Skin of body (tissue), 2 donors: ENCODE measurements around the gene RHO. TPM values are rescaled to one million over a fixed set of nuclear protein-coding genes. Genes with fewer than 3 reads are reported as not detected.

Experiments used
- DNase-seq: peaks from one replicate; lab custom pipeline; 2025; lab: John Stamatoyannopoulos, UW
- total RNA-seq: library from RNA; depleted of rRNA; stranded (reverse); fragments of >200 nt; gene quantifications from one replicate; pipeline ENCODE4 v1.2.3, GENCODE V29; 2014

RHO gene
- total RNA-seq, 1 donor from 2014 or later = not detected

- no peak for DNase-seq
Observed at GRCh38 chr3:129576514-129577352, 48.3 kb downstream of the RHO start.

GRCh38 chr3:129577366-129577765 is 48.9 kb downstream of the RHO start:
- DNase-seq = peak; percentile 87

- DNase-seq = no peak
Observed at GRCh38 chr3:129577925-129578786, 49.7 kb downstream of the RHO start.

GRCh38 chr3:129579991-129580390 is 51.6 kb downstream of the RHO start:
- DNase-seq = no peak

- DNase-seq = no peak
Observed at GRCh38 chr3:129581623-129582022, 53.2 kb downstream of the RHO start.

- DNase-seq = no peak
Observed at GRCh38 chr3:129582799-129583198, 54.4 kb downstream of the RHO start.

GRCh38 chr3:129583289-129583688 is 54.9 kb downstream of the RHO start:
- DNase-seq = no peak

- no peak for DNase-seq
Observed at GRCh38 chr3:129584631-129585030, 56.2 kb downstream of the RHO start.

Other genes with a start within 250 kb of the RHO start
- gene HMCES, start 249.8 kb upstream of the RHO start, total RNA-seq = 21.2 TPM
- gene EFCAB12, start 100.0 kb upstream of the RHO start, total RNA-seq = 0.10 TPM
- gene MBD4, start 88.7 kb upstream of the RHO start, total RNA-seq = 23.3 TPM
- gene IFT122, start 88.4 kb upstream of the RHO start, total RNA-seq = 51.4 TPM
- not detected for gene H1-8, start 14.5 kb downstream of the RHO start, total RNA-seq
- 134 TPM for gene PLXND1, start 78.0 kb downstream of the RHO start, total RNA-seq